NCI-H1417 (cell line): ENCODE measurements around the gene PHLDA1.

ENCODE experiments used
- DNase-seq, 3 experiments: peaks; one replicate each; lab custom pipeline; 2025; lab: John Stamatoyannopoulos, UW

The PHLDA1 gene

DNA sequence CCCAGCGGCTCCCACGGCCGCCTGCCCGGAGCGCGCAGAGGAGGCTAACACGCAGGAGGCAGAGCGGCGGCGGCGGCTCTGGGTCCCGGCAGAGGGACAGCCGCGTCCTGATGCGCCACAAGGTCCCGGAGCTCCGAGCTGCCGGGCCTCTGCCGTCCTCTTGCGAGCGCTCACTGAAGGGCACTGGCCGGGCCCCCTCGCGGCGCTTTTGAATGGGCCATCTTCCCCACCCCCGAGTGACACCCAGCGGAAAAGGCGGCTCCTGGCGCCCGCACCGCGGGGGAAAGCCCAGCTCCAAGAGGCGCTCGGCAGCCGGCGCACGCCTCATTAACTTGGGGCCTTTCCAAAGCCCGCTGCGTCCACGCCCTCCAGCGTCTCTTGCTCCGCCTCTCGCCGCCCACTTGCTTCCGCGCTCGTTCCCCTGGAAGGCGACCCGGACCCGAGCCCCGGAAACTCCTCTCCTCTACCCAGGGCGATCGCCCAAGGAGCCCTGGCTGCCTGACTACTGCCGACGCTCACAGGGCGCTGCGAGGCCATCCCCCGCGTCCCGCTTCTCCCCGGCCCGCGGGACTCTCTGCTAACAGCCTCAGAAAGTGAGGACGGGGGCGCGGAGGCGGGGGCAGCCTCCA, at the start of gene PHLDA1:
PHLDA1 (minus strand) TSS at position 363 of the 629 bp plus-strand sequence.
- DNase-seq, result peak; percentile 92 to 96 (median 94)

DNA sequence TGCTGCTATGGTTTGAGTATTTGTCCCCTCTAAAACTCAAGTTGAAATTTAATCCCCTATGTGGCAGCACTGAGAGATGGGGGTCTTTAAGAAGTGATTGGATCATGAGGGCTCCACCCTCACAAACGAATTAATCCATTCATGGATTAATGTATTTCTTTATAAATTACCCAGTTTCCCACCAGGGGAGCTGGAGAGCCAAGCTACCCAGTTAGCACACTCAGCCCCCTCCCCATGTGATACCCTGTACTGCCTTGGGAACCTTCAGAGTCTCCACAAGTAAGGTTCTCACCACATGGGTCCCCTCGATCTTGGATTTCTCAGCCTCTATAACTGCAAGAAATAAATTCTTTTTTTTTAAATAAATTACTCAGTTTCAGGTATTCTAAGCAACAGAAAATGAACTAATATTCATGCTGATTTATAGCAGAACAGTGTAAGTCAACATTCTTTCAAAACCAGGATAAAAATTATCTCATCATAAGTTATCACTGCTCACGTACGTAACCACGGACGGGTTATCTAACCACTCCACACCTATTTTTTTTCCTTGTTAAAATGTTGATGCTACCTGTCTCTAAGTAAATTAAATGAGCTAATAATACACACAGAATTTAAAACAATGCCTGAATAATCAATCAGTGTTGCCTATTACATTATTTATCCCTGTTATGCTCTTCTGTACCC, 49.3 kb upstream of the PHLDA1 start:
- peak in 1 of 3 experiments; percentile 68 for DNase-seq

DNA sequence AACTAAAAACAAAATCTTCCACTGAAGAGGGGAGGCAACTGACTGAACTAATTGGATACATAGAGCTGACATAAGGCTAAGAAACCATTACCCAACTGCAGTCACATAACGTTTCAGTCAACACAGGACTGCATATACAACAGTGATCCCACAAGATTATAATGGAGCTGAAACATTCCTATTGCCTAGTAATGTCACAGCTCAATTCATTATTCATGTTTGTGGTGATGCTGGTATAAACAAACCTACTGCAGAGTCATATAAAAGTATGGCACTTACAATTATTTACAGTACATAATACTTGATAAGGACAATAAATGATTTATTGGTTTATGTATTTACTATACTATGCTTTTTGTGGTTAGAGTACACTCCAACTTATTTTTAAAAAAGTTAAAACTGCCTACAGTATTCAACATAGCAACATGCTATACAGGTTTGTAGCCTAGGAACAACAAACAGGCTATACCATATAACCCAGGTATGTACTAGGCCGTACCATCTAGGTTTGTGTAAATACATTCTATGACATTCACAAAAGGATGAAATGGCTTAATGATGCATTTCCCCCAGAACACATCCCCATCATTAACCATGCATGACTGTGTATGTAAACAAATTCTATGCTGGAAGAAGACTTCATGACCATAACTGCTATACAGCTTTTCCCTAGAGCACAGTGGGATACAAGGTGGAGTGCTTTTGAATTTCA, 48.6 kb upstream of the PHLDA1 start:
- DNase-seq, result peak; percentile 10 to 85 (median 77)

DNA sequence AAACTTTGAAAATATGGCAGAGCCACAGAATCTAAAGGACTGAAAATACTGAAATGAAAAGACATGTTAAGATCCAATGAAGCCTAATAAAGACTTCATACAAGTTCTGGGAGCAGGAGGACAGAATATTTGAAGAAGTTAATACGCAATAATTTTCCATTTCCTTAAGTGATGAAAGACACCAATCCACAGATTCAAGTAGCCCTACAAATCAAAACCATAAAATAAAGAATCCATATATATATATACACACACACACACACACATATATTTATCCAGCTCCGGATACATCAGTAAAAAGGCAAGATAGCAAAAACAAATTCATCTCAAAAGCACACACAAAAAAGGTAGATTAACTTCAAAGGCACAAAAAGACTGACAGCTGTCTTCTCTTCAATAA, 47.2 kb upstream of the PHLDA1 start:
- no peak for DNase-seq

DNA sequence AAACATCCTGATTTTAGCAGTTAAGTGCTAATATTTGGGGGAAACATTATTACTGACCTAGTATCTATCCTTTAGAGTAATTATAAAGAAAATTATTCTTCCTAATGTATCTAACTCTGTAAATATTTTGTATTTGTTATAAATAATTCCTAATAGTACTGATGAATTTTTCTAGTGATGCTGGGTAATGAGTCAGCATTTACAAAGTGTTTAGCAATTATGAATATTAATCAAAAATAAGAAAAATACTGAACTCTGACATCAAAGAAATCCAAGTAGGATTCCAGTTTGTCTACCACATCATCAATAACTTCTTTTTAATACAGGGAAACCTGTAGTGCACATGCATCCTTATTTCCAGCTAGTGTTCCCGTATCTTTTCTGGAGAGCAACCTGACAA, 43.9 kb upstream of the PHLDA1 start:
- DNase-seq, result no peak

DNA sequence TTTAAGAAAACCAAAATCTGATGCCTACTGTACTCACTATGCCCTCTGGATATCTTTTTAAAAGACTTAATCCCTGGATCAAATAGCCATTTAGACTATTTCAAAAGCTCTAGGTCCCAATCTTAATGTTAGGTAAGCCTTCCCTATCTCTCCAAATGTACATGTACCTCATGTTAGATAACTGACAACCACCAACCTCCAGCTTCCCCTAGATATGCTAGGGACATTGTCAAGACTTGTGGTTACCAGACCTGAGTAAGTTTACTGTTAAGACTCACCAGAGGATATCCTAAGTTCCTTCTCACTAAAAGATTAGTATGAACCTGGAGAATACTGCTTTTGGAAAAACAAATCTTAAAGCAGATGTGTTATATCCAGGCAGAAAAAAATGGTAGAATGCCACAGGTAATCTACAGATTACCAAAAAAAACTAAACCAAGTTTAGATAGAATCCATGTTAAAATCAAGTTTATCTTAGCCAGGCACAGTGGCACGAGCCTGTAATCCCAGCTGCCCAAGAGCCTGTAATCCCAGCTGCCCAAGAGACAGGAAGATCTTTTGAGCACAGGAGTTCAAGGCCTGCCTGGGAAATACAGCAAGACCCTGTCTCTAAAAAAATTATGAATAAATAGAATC, 43.2 kb upstream of the PHLDA1 start:
- DNase-seq, result no peak

DNA sequence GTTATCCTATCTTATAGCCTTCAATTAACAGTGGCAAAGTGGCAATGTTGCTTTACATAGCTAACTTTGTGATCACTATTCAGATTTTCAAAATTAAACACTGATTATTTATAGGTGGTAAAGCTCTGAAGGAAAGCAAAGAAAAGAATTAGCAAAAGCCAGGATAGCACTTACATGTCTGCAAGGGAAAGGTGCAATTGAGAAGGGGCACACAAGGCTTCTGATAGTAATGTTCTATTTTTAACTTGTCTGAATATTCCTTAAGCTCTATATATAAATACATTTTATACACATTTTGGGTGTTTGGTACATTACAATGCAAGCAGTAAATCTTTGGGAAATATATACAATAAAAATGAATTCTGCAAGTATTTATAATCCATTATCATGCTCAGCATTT, 42.0 kb upstream of the PHLDA1 start:
- DNase-seq, result no peak

DNA sequence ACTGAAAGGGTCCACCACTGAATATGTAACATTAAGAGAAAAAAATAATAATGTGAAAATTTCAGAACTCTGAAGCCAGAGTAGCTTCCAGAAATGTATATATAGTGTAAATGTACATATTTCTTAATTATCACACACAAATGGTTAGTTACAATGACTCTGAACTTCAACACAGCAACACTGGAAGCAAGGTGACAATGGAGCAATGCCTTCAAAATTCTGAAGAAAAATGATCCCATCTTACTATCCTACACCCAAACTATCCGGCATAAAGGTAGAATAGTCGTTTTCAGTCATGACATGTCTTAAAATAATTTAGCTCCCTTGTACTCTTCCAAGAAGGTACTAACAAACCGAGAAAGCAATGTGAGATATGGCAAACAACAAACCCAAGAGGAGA, 41.0 kb upstream of the PHLDA1 start:
- no peak for DNase-seq

DNA sequence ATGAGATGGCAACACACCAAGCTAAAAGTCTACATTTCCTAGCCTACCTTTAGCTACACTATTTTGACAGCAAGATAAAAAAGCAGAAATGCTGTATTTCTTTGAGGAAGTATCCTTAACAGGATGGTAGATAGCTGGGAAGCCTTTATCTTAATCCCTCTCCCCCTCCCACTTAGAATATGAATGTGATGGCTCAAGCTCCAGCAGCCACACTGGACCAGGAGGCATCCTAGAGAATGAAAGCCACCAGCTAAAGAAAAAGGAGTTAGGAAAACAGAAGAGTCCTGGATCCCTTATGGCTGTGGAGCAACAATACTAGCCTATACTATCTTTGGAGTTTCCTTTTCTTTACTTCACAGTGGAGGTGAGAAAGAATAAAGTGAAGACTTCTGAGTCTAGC, 37.8 kb upstream of the PHLDA1 start:
- no peak for DNase-seq

DNA sequence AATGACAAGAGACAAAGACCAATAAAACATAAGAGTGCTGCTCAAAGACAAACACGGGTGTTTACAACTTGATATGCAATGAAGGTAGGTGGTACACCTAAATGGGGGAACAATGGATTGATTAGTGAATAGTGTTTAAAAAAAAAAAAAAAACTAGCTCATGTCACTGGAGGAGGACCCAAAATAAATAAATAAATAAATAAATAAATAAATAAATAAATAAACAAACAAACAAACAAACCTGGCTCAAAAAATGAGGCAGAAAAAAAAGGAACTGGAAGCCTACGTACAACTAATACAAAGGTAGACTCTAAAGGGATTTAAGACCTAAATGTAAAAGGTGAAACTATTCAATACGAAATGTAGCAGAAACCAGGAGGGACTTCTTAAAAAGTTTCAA, 34.3 kb upstream of the PHLDA1 start:
- no peak for DNase-seq

DNA sequence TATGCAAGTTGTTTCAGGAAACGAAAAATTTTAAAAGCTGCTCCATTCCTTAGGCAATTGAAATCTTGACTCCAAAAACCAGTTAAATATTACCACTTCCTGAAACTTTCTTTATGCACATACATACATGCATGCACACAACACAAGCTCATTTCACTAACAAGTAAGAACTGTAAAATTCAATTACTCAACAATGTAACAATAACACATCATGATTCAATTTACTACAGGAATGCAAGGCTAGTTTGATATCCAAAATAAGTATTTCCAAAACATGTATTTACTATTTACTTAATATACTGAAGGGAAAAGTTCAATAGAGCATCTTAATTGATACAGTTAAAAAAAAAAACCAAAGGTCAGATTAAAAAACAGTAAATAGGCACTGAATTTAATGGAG, 33.3 kb upstream of the PHLDA1 start:
- peak in 1 of 3 experiments; percentile 16 for DNase-seq

DNA sequence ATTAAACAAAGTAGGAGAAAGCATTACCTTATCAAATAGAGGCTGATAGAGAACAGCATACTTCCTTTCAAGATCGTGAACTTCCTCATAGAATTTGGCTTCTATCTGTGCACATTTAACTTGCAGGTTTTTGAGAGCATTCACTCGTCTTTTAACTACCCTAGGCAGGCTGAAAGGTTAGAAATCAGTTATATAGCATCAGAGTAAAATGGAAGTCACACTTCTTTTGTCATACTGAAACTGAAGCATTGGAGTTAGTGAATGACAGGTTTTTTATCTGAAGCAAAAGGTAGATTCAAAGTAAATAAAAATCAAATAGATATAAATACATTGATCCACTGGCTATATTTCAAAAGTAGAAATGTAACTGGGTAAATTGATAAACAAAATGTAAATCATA, 28.5 kb upstream of the PHLDA1 start:
- no peak for DNase-seq

DNA sequence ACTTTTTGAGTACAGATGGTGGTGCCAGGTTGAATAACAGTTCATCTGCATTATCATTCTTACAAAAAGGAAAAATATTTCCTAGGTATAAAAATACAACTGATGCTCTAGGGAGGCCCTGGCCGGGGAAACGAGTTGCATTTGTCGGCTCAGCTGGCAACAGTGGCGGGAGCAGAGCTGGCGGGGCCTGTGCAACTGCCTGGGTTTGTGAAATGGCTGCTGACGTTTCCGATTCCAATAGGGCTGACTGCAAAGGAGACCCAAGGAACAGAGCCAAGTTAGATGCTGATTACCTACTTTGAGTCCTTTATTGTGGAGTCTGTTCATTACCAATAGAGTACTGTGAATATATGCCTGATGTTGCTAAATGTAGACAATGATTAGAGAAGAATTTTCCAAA, 25.8 kb upstream of the PHLDA1 start:
- no peak for DNase-seq

DNA sequence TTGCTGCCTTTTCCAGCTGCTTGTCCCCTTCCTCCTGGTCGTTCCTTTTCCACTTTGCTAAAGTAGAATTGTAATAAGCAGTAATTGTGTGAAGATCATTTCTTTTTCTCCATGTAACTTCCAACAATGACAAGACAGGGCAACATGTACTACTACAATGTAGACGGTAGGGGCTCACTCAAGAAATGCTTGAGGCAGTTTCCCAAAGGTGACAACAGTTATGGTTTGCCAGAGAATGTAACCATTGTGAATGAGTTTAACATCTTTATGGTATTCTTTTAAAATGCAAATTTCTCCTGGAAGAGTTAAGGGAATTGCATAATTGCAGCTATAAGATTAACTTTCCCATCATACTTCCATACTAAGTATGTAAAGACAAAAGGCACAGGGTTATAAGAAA, 23.8 kb upstream of the PHLDA1 start:
- DNase-seq, result no peak

DNA sequence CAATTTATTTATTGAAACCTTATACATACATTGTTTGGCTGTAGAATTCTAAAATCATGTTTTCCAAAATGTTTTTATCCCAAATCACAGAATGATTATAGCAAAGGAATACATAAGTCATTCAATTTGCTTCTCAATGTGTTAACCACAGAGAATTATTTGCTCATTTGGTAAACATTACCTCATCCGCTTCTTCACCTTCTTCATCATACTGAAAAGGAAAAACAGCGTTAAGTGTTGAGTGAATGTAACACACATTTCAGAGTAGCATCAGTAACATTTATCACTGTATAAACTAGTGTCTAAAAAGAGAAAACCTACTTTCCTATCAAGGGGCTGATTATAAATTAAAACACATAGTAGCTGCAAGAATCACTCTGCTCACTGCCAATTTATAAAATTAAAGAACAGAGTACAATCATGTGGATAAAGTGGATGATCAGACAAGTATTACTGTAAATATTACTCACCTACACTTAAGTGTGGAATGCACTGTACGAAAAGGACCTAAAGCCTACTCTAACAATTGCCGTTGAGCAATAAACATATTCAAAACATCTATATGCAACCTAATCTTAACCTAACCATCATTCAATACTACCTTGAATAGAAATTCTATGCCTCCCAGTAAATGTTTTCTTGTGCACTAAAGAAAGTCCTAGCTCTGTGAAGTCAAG, 18.1 kb upstream of the PHLDA1 start:
- no peak for DNase-seq

DNA sequence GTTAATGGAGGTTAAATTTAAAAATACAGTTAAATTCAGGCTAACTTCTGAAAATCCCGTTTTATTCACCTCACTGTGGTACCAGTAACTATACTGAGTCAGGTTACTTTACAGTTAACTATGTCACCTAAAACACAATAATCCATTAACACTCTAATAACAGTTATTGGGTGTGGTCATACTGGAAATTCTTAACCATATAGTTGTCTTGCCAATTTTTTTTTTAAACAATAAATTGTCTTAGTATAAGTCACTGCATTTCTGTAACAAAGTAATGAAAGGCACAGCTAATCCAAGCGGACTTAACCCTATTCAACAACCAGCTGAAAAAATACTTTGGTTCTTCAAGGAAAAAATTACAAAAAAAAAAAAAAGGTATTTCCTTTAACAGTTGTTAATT, 16.2 kb upstream of the PHLDA1 start:
- DNase-seq, result no peak

DNA sequence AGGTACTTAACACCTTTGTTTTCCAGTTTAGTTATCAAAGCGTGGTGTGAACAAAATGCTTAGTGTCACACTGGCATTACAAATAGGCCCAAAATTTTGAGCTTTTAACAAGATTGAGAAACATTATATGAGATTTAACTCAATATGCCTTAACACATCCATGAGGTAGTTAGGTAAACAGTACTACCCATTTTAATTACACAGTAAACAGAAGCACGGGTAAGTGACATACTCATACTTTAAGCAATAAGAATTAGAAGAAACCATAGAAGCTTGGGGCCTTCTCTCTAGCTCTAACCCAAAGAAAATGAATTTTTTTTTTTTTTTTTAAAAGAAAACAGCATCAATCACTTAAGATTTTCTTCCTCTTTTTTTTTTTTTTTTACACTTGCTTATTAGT, 15.5 kb upstream of the PHLDA1 start:
- DNase-seq, result peak in 1 of 3 experiments; percentile 42

DNA sequence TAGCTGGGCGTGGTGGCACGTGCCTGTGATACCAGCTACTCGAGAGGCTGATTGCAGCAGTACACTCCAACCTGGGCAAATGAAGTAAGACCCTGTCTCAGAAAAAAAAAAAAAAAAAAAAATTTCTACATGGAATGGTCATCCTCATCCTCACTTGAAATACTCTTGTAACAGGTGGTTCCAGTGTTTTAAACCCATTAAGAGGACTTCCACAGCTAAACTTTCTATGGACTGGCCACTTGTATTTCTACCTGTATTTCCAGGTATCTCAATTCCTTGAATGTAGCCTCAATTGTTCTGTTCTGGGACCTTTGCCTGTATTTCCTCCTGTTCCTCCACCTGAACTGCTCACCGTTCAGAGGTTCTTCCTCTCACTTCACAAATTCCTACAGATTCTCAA, 11.8 kb upstream of the PHLDA1 start:
- DNase-seq, result no peak

DNA sequence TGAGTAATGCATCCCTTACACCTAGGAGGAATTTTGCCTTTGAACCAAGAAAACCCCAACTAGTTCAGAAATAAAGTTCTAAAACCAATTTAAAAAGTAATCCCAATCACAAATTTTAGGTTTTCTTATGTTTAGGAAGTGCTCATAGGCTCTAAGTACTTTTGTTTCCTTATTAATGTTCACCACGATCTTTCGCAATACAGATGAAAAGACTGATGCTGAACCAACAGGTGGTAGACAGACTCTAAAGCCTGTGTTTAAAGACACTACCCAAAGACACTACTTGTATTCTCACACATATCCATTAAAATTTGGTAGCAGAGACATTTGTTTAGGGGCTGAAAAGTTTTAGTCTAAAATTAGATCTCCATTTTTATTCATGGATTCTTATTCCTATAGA, 10.6 kb upstream of the PHLDA1 start:
- DNase-seq, result no peak

DNA sequence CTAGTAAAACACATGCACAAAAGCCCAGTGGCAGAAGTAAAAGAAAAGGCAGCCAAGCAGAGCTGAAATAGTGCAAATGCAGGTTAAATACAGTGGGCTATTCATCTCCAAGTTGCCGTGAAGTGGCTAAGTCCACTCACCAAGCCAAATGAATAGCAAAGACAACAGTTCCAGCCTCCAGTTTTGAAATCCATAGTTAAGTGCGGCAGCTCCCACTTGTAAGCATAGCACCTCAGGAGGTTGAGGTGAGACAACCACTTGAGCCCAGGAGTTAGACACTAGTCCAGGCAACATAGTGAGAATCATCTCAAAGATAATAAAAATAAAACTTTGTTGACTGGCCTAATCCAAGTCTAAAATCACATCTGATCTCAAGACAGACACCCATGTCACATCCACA, 9.8 kb upstream of the PHLDA1 start:
- DNase-seq, result peak in 1 of 3 experiments; percentile 72

DNA sequence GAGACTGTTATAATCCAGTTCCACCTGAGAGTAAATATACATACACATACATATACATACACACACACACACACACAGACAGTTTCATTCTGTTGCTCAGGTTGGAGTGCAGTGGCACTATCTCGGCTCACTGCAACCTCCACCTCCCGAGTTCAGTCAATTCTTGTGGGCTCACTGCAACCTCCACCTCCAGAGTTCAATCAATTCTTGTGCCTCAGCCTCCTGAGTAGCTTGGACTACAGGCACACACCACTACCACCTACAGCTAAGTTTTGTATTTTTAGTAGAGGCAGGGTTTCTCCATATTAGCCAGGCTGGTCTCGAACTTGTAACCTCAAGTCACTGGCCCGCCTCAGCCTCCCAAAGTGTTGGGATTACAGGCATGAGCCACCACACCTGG, 8.9 kb upstream of the PHLDA1 start:
- no peak for DNase-seq

DNA sequence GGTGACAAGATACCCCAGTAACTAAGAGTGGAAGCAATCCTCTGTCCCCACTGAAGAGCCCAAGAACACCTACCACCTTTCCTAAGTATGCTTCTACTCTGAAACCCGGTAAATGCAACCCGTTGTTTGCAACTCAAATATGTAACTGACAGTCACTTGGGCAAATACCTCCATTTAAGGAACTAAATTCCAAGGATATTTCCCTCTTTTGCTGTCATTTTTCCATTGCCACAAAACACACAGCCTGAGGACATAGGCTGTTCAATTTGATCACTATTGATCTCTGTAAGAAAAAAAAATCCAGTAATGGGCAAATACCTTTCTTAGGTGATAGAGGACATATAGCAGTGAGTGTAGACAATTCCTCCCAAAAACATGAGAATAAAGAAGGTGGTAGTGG, 6.6 kb upstream of the PHLDA1 start:
- DNase-seq, result no peak
